OCI-LY1 (cell line): ENCODE results near the gene CCDC146.

Source experiments
- CTCF ChIP-seq: fragments of 200-600 bp; sonication (generic), shearing (Covaris generic); IDR thresholded peaks from 2 replicates; pipeline ENCODE4 v1.5.1; 2017; ENCODE audit warnings: mild to moderate bottlenecking, antibody characterized with exemption, low read length, moderate library complexity, mixed read lengths
- EZH2 ChIP-seq: fragments of 200-600 bp; sonication (generic), shearing (Covaris generic); IDR thresholded peaks from 2 replicates; pipeline ENCODE4 v1.8.0; 2017; ENCODE audit warnings: borderline replicate concordance, mixed run types, mild to moderate bottlenecking, antibody characterized with exemption, low read length, moderate library complexity, mixed read lengths

GRCh38 chr7:77328669-77329068 lies 206.3 kb downstream of the CCDC146 start:
- no peak for TF ChIP-seq CTCF
- no peak for TF ChIP-seq EZH2
